GM21367 (cell line): ENCODE results near the gene NOC4L.

ENCODE experiments used
- ATAC-seq: cut with Tn5 transposase; IDR thresholded peaks from one replicate; pipeline ENCODE4 v1.9.1; 2021; ENCODE audit not compliant: unreplicated experiment

The NOC4L gene

GRCh38 chr12:132155771-132156572 lies 11.7 kb downstream of the NOC4L start:
- no peak for ATAC-seq

GRCh38 chr12:132156573-132157325 lies 12.5 kb downstream of the NOC4L start:
- ATAC-seq: no peak

DNA sequence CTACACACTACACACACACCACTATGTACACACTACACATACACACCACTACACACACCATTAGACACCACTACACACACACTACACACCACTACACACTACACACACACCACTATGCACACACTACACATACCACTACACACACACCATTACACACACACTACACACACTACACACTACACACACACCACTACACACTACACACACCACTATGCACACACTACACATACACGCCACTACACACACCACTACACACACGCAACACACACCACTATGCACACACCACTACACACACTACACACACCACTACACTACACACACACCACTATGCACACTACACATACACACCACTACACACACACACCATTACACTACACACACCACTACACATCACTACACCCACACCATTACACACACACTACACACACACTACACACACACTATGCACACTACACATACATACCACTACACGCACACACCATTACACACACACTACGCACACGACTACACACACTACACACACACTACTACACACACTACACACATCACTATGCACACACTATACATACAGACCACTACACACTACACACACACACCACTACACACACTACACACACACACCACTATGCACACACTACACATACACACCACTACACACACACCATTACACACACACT lies 13.6 kb downstream of the NOC4L start:
- no peak for ATAC-seq

DNA sequence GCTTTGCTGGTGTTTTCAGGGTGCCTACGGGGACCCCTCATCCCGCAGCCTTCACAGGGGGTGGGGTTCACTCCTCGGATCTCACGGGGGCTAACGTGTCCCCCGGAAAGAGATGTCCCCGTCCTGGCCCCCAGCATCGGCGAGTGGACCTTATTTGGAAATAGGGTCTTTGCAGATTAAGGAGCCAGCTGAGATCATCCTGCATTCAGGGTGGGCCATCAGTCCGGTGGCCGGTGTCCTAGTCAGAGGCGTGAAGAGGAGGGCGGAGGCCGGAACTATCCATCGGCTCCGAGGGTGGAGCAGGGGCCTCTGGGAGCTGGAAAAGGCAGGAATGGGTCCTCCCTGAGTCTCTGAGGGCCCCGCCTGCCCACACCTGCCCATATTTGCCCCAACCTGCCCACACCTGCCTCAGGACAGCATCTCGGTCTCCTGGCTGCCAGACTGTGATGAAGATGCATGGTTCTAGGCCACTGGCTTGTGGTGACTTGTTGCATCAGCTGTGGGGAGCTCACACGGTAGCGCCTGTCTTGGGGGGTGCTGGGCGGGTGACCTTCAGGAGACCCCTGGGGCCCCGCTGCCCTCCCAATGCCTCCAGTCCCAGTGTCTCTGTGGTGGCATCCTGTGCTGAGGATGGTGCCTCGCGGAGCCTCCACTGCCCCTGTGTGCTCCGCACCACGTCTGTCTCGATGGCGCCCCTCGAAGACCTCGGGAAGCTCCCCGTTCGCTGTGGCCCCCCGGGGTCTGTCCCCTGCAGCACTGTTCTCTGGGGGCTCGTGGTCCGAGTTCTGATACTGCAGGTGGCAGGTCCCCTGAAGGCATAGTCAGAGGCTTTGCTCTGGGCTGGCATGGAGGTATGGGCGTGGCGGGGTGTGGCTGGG lies 14.7 kb downstream of the NOC4L start:
- ATAC-seq: no peak

GRCh38 chr12:132159555-132160003 lies 15.3 kb downstream of the NOC4L start:
- ATAC-seq: no peak

- ATAC-seq: no peak
Observed at GRCh38 chr12:132160016-132160415, 15.8 kb downstream of the NOC4L start.

DNA sequence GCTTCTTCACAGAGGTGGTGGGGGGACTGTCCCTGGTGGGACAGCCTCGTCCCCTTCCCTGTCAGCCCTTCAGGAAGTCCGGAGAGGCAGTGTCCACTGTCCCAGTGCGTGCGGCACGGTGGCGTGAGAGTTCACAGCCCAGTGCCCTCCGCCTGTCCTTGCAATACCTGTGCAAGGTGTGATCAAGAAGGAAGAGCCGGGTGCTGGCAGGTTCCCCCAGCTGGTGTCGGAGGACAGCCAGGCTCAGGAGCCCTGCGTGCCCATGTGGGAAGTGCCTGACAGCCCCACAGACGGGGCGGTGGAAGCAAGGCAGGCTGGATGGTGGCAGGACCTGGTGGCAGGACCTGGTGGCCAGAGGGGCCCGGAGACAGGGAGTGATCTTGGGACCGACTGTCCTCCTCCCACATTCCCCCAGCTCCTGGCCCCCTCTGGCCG lies 16.4 kb downstream of the NOC4L start:
- no peak for ATAC-seq

- no peak for ATAC-seq
Observed at GRCh38 chr12:132161036-132161781, 17.0 kb downstream of the NOC4L start.

GRCh38 chr12:132161796-132162507 lies 17.7 kb downstream of the NOC4L start:
- no peak for ATAC-seq

DNA sequence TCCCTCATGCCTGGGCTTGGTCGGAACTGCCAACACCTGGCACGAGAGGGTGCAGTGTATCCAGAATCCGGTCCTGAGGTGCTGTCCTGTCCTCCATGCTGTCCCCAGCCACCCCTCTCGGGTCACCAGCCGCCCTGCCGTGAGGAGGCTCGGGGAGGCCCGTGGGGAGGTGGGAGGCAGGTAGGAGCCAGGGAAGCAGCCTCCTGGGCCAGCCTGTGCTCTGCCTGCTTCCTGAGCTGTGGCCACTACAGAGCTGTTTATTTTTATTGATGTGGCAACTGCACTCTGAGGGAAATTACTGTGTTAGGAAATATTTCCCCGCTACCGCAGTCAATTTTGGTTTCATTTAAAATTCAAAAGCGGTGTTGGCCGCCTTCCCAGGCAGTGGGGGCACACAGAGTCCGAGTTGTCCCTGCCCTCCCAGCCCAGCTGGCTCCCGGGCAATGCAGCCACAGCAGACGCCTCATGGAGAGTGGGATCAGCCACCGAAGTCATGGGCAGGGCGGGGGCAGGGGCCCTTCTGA lies 18.3 kb downstream of the NOC4L start:
- ATAC-seq: no peak

DNA sequence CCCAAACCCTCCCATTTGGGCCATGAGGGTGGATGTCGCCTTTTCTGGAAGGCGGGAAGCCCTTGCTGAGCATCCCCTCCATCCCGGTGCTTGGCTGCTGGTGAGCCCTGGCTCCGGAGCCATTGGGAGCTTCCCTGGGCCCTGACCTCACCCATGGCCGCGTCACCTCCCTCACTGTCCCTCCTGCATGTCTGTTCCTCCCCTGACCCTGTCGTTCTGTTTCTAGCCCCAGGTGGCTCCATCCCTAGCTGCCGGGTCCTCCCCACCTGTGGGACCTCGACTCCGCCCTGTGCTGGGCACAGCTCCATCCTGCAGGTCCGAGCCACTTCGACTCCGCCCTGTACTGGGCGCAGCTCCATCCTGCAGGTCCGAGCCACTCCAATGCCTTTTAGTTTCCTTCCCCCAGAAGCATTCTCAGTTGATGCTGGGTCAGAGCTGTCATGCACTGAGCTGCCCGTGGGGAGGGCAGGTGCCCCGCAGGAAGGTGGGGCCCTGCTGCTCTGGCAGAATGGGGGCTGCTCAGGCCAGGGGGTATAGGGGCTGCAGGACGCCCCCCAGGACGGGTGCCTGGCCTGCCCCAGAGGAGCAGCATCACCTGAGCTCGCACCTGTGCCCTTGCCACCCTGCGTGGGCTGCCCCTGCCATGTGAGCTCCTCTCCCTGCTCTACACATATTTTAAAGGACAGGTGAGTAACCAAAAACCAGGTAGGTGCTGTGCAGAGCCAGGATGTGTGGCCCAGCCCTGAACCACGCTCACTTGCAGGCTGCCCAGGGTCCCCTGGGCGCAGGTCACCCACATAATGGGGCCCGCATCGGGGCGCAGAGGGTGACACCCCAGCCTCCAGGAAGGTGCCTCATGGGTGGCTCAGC lies 19.0 kb downstream of the NOC4L start:
- no peak for ATAC-seq

- ATAC-seq: no peak
Observed at GRCh38 chr12:132163911-132164288, 19.6 kb downstream of the NOC4L start.

DNA sequence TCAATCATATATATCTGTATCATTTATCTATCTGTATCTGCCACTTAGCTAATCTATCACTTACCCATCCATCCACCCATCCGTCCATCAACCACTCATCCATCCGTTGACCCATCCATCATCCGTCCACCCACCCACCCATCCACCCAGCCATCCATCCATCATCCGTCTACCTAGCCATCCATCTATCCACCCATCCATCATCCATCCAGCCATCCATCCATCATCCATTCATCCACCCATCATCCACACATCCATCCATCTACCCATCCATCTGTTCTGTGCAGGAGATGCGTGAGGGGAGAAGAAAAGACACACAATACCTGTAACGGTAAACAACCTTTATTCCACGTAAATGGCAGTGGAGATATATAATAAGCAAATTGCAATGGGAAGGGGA lies 20.2 kb downstream of the NOC4L start:
- no peak for ATAC-seq

DNA sequence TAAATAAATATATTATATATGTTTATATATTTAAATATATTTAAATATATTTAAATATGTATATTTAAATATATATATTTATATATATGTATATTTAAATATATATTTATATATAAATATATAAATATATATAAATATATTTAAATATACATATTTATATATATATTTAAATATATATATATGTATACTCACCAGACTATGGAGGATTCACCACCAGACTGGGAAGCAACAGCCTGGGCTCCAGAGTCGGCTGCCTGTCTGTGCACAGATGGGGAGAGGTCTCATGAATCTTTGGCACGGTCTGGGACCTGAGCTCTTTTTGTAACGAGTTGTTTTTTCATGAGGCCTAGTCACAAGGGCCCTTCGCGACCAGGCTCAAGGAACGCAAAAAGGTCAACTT lies 21.3 kb downstream of the NOC4L start:
- ATAC-seq: no peak

GRCh38 chr12:132166093-132166492 lies 21.8 kb downstream of the NOC4L start:
- ATAC-seq: no peak

GRCh38 chr12:132166801-132167591 lies 22.7 kb downstream of the NOC4L start:
- ATAC-seq: no peak

DNA sequence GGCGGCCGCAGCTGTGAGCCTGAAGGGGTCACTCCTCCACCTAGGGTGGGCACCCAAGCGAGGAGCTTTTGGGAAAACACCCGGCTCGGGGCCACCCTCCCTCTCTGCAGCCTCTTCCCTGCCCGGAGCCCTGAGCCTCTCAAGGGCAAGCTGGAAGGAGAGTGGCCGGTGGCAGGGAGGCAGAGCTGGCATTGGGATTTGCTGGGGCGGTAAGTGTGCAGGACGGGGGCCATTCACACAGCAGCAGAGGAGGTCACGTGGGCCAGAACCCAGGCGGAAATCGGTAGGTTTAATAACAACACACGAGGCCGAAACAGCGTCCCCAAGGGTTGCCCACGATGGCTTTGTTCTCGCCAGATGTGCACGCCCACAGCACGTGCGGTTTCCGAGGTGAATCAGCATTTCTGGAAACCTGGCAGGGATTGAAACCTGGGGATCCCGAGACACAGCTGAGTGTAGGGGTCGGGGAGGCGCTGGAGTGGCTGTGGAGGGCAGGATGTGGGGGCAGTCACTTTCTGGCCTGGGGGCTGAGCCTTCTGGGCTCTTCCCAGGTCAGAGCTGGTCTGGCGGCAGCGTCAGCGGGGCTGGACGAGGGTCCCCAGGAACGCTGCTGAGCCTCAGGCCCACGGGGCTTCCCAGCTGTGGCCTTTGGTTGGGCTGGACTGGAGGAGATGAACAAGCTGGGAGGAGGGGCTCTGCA lies 23.5 kb downstream of the NOC4L start:
- no peak for ATAC-seq
